Mammary epithelial cell (primary cell): ENCODE measurements around the gene PPP1R12B.
"Not testable (repeated sequence)": the region's sequence is repeated elsewhere in the genome, so short reads cannot be mapped to it uniquely, and the experiment has no call there.

Experiments used
- EZH2 ChIP-seq: IDR thresholded peaks from 2 replicates; pipeline ENCODE4 v1.6.1; 2012; ENCODE audit warnings: low read length, inconsistent platforms, borderline replicate concordance
- TF ChIP-seq, protein P1 (sequence below), 2 donors: IDR thresholded peaks in 1 of 2; conservative IDR thresholded peaks in 1 of 2; 2 replicates each; pipeline ENCODE4 v1.5.1; 2011 to 2012; ENCODE audit warnings: inconsistent platforms in 2 of 2, low read length in 2 of 2, mild to moderate bottlenecking in 2 of 2, control low read depth in 1 of 2, low read depth in 1 of 2; ENCODE audit not compliant: insufficient read depth in 1 of 2; ENCODE audit errors: extremely low read depth in 1 of 2

DNA sequence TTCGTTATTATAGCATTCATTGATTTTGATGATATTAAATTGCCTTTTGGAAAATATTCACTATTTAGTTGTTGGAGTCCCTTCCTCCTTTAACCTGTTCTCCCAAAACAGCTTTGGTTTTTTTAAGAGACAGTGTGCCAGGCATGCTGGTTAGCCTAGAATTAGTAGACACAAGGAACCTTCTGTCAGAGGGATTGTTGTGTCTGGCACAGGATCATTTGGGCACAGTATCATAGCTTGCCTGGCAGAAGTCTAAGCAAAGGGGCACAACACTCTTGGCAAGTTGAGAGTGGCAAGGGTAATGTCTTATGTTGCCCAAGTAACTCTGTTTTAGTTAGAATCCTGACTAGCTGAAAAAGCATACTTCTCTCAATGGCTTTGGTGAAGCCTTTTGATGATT, 49.9 kb downstream of the PPP1R12B start:
- TF ChIP-seq EZH2 = not testable (repeated sequence)
- TF ChIP-seq, protein P1, sequence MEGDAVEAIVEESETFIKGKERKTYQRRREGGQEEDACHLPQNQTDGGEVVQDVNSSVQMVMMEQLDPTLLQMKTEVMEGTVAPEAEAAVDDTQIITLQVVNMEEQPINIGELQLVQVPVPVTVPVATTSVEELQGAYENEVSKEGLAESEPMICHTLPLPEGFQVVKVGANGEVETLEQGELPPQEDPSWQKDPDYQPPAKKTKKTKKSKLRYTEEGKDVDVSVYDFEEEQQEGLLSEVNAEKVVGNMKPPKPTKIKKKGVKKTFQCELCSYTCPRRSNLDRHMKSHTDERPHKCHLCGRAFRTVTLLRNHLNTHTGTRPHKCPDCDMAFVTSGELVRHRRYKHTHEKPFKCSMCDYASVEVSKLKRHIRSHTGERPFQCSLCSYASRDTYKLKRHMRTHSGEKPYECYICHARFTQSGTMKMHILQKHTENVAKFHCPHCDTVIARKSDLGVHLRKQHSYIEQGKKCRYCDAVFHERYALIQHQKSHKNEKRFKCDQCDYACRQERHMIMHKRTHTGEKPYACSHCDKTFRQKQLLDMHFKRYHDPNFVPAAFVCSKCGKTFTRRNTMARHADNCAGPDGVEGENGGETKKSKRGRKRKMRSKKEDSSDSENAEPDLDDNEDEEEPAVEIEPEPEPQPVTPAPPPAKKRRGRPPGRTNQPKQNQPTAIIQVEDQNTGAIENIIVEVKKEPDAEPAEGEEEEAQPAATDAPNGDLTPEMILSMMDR (conservative IDR thresholded peaks at IDR 0.05 in 1 of 2, IDR thresholded peaks at IDR 0.05 in 1 of 2; ENCODE audit: extremely low read depth in 1 of 2, insufficient read depth in 1 of 2, low read depth in 1 of 2, low read length in 2 of 2) = not testable (repeated sequence)
